Liver (tissue), 9 donors: Measurements from ENCODE around the gene PEAK3. TPM values are rescaled to one million over a fixed set of nuclear protein-coding genes. Genes with fewer than 3 reads are reported as not detected.

Experiments
- DNase-seq: peaks from one replicate; pipeline ENCODE4 v3.0.0-alpha.2; 2017; ENCODE audit warnings: low spot score
- H3K27ac ChIP-seq, 2 donors: one replicate each; pipeline ENCODE4 v1.7.0; 2013; ENCODE audit warnings: inconsistent platforms in 2 of 2, low read length in 2 of 2, control low read depth in 1 of 2, low read depth in 1 of 2, mild to moderate bottlenecking in 1 of 2
- H3K27me3 ChIP-seq, 4 donors: one replicate each; pipeline versions ENCODE4 v1.6.1 to v1.7.0; 2013; ENCODE audit warnings: low read length in 3 of 4, inconsistent platforms in 1 of 4, mild to moderate bottlenecking in 1 of 4, moderate library complexity in 1 of 4; ENCODE audit not compliant: control insufficient read depth in 4 of 4, insufficient read depth in 4 of 4
- H3K36me3 ChIP-seq, 4 donors: one replicate each; pipeline versions ENCODE4 v1.6.1 to v1.7.0; 2013; ENCODE audit warnings: low read length in 3 of 4, mild to moderate bottlenecking in 3 of 4, low read depth in 1 of 4, moderate library complexity in 1 of 4; ENCODE audit not compliant: control insufficient read depth in 4 of 4, insufficient read depth in 3 of 4
- H3K4me1 ChIP-seq, 4 donors: one replicate each; pipeline versions ENCODE4 v1.6.1 to v1.7.0; 2013; ENCODE audit warnings: low read length in 3 of 4, mild to moderate bottlenecking in 3 of 4, moderate library complexity in 1 of 4; ENCODE audit not compliant: control insufficient read depth in 4 of 4, insufficient read depth in 4 of 4
- H3K4me3 ChIP-seq, 3 donors: one replicate each; pipeline versions ENCODE4 v1.6.1 to v1.7.0; 2013; ENCODE audit warnings: low read length in 3 of 3, control low read depth in 1 of 3, low read depth in 1 of 3, mild to moderate bottlenecking in 1 of 3
- H3K9ac ChIP-seq, 2 donors: one replicate each; pipeline ENCODE4 v1.7.0; 2013; ENCODE audit warnings: low read length in 2 of 2, mild to moderate bottlenecking in 2 of 2, moderate library complexity in 2 of 2, control low read depth in 1 of 2, low read depth in 1 of 2
- H3K9me3 ChIP-seq, 4 donors: one replicate each; pipeline versions ENCODE4 v1.6.1 to v1.7.0; 2013; ENCODE audit warnings: low read length in 3 of 4; ENCODE audit not compliant: control insufficient read depth in 4 of 4
- ATF3 ChIP-seq: IDR thresholded peaks from 2 replicates; pipeline ENCODE4 v1.6.1; 2016; ENCODE audit warnings: antibody characterized with exemption
- CTCF ChIP-seq: fragments of 150-350 bp; IDR thresholded peaks from 2 replicates; pipeline ENCODE4 v1.5.1; 2017; ENCODE audit warnings: improper control_type of control experiment, low read depth, low read length; ENCODE audit not compliant: missing input control
- EGR1 ChIP-seq, 2 donors: IDR thresholded peaks; 2 replicates each; pipeline ENCODE4 v1.6.1; 2016 to 2018; ENCODE audit warnings: antibody characterized with exemption in 2 of 2, low read depth in 2 of 2
- FOXA1 ChIP-seq: IDR thresholded peaks from 2 replicates; pipeline ENCODE4 v1.6.1; 2016; ENCODE audit warnings: antibody characterized with exemption
- FOXA2 ChIP-seq: IDR thresholded peaks from 2 replicates; pipeline ENCODE4 v1.6.1; 2016; ENCODE audit warnings: antibody characterized with exemption
- GABPA ChIP-seq, 2 donors: IDR thresholded peaks in 1 of 2; conservative IDR thresholded peaks in 1 of 2; 2 replicates each; pipeline ENCODE4 v1.6.1; 2016; ENCODE audit warnings: antibody characterized with exemption in 2 of 2, mild to moderate bottlenecking in 1 of 2, moderate library complexity in 1 of 2
- HNF4A ChIP-seq, 2 donors: conservative IDR thresholded peaks; 2 replicates each; pipeline ENCODE4 v1.6.1; 2016; ENCODE audit warnings: antibody characterized with exemption in 2 of 2, mild to moderate bottlenecking in 2 of 2
- HNF4G ChIP-seq: IDR thresholded peaks from 2 replicates; pipeline ENCODE4 v1.6.1; 2016; ENCODE audit warnings: antibody characterized with exemption
- JUND ChIP-seq, 2 donors: IDR thresholded peaks; 2 replicates each; pipeline ENCODE4 v1.6.1; 2016; ENCODE audit warnings: antibody characterized with exemption in 2 of 2
- MAX ChIP-seq: IDR thresholded peaks from 2 replicates; pipeline ENCODE4 v1.6.1; 2016; ENCODE audit warnings: antibody characterized with exemption
- NR2F2 ChIP-seq: IDR thresholded peaks from 2 replicates; pipeline ENCODE4 v1.6.1; 2016; ENCODE audit warnings: antibody characterized with exemption
- RAD21 ChIP-seq, 2 donors: IDR thresholded peaks; 2 replicates each; pipeline ENCODE4 v1.6.1; 2016; ENCODE audit warnings: antibody characterized with exemption in 2 of 2, mild to moderate bottlenecking in 2 of 2
- REST ChIP-seq: IDR thresholded peaks from 2 replicates; pipeline ENCODE4 v1.6.1; 2016; ENCODE audit warnings: antibody characterized with exemption, mild to moderate bottlenecking
- RXRA ChIP-seq, 2 donors: IDR thresholded peaks; 2 replicates each; pipeline ENCODE4 v1.6.1; 2017 to 2018; ENCODE audit warnings: antibody characterized with exemption in 2 of 2, mild to moderate bottlenecking in 1 of 2
- SP1 ChIP-seq: IDR thresholded peaks from 2 replicates; pipeline ENCODE4 v1.6.1; 2018; ENCODE audit warnings: antibody characterized with exemption, mild to moderate bottlenecking
- TAF1 ChIP-seq: conservative IDR thresholded peaks from 2 replicates; pipeline ENCODE4 v1.6.1; 2016; ENCODE audit warnings: antibody characterized with exemption, mild to moderate bottlenecking
- YY1 ChIP-seq: IDR thresholded peaks from 2 replicates; pipeline ENCODE4 v1.6.1; 2016; ENCODE audit warnings: antibody characterized with exemption, mild to moderate bottlenecking
- ZBTB33 ChIP-seq: IDR thresholded peaks from 2 replicates; pipeline ENCODE4 v1.6.1; 2016; ENCODE audit warnings: antibody characterized with exemption
- WGBS: extraction: QIAGEN DNeasy Blood & Tissue Kit; methylation state at CpG from one replicate; pipeline ENCODE4 v1.1.7; 2013; 5-methylcytosine and 5-hydroxymethylcytosine counted together
- polyA plus RNA-seq, 2 donors: library from polyadenylated mRNA; stranded (reverse) in 1 of 2; unstranded in 1 of 2; fragments of 200-250 nt in 1 of 2; fragments of >200 nt in 1 of 2; fragmentation: Nextera tagmentation in 1 of 2; extraction: Ambion mirVana in 1 of 2; gene quantifications; one replicate each; pipeline versions ENCODE4 v1.2.1 to v1.2.3, GENCODE V29; 2013 to 2015
- total RNA-seq, 2 donors: library from RNA; depleted of rRNA; stranded (reverse); fragments of >200 nt; gene quantifications; one replicate each; pipeline ENCODE4 v1.2.3, GENCODE V29; 2014
- donor health status: healthy.
- donor health status: healthy.
- donor health status: healthy.
- donor health status: healthy.
- donor health status: healthy.

The PEAK3 gene
- total and polyA plus RNA-seq, 4 donors = 0.09 to 0.67 (median 0.31) TPM

- 89% methylated on average over 21 of the region's 21 CpGs for WGBS
- TF ChIP-seq ATF3 (no peak), HNF4A (conservative IDR thresholded peaks at IDR 0.05) (no peak), FOXA2 (no peak), NR2F2 (no peak), FOXA1 (no peak), RAD21 (IDR thresholded peaks at IDR 0.05) (no peak), MAX (no peak), RXRA (IDR thresholded peaks at IDR 0.05) (no peak), TAF1 (no peak), JUND (IDR thresholded peaks at IDR 0.05) (no peak), CTCF (no peak), EGR1 (IDR thresholded peaks at IDR 0.05; ENCODE audit: low read depth in 2 of 2) (no peak), HNF4G (no peak), YY1 (no peak), SP1 (no peak), GABPA (IDR thresholded peaks at IDR 0.05 in 1 of 2, conservative IDR thresholded peaks at IDR 0.05 in 1 of 2) (no peak), REST (no peak), ZBTB33 (no peak)
- H3K9me3 ChIP-seq = no peaks in the 10 kb centered on the region
- no peak overlapping the region for H3K9ac ChIP-seq
- no peak for DNase-seq
- H3K36me3 ChIP-seq = peaks cover 10 to 39% (median 32%) of the 10 kb centered on the region in 4 donors
- peaks cover 11 to 46% (median 26%) of the 10 kb centered on the region in 4 donors for H3K4me1 ChIP-seq
- H3K27ac ChIP-seq = no peak overlapping the region
- H3K4me3 ChIP-seq = no peak overlapping the region
- H3K27me3 ChIP-seq = peaks cover 0 to 23% (median 1%) of the 10 kb centered on the region in 4 donors
Measured at GRCh38 chr19:2248136-2249009, 33.6 kb downstream of the PEAK3 start.
